ENCODE measurements around the gene ZYX. TPM values are rescaled to one million over a fixed set of nuclear protein-coding genes. Genes with fewer than 3 reads are reported as not detected.

ZYX gene
- total and polyA plus RNA-seq, 2 of the 13 experiments (the other 11 are each of a cell fraction or from before 2014, with no cell fraction given): 9.9 to 13.7 TPM

- TF ChIP-seq ZNF260 (CRISPR knock-in tag; IDR thresholded peaks at IDR 0.05; ENCODE audit: borderline replicate concordance, low read depth) (no peak), ATF2 (CRISPR knock-in tag; IDR thresholded peaks at IDR 0.05) (no peak), THAP7 (CRISPR knock-in tag; IDR thresholded peaks at IDR 0.05) (no peak), ZSCAN20 (CRISPR knock-in tag; IDR thresholded peaks at IDR 0.05; ENCODE audit: borderline replicate concordance) (no peak), DNMT1 (CRISPR knock-in tag; IDR thresholded peaks at IDR 0.05) (0 out of 2 replicates have a peak, but pooled peaks have one; percentile 26), ZNF441 (CRISPR knock-in tag; IDR thresholded peaks at IDR 0.05; ENCODE audit: borderline replicate concordance) (no peak), KDM5A (IDR thresholded peaks at IDR 0.05; ENCODE audit: borderline replicate concordance, low read length) (no peak), ELF3 (CRISPR knock-in tag; IDR thresholded peaks at IDR 0.05) (peak; percentile 68; the same call in 1 of the 2 replicates), TCF12 (IDR thresholded peaks at IDR 0.05) (no peak), TCF12 (CRISPR knock-in tag; IDR thresholded peaks at IDR 0.05) (no peak), ZFP36 (IDR thresholded peaks at IDR 0.05; ENCODE audit: borderline replicate concordance, low read depth, low read length, partially characterized antibody) (no peak), GATAD2A (CRISPR knock-in tag; IDR thresholded peaks at IDR 0.05) (no peak), ZNF609 (CRISPR knock-in tag; IDR thresholded peaks at IDR 0.05; ENCODE audit: borderline replicate concordance) (0 out of 2 replicates have a peak, but pooled peaks have one; percentile 51), HMG20B (CRISPR knock-in tag; conservative IDR thresholded peaks at IDR 0.05) (no peak), KDM3A (CRISPR knock-in tag; IDR thresholded peaks at IDR 0.05; ENCODE audit: low read depth) (no peak), ZNF605 (CRISPR knock-in tag; IDR thresholded peaks at IDR 0.05) (0 out of 2 replicates have a peak, but pooled peaks have one; percentile 39), ZNF337 (CRISPR knock-in tag; IDR thresholded peaks at IDR 0.05; ENCODE audit: borderline replicate concordance, low read depth) (no peak), CEBPG (CRISPR knock-in tag; IDR thresholded peaks at IDR 0.05) (no peak), STAT5B (CRISPR knock-in tag; IDR thresholded peaks at IDR 0.05) (no peak), JUN (CRISPR knock-in tag; IDR thresholded peaks at IDR 0.05) (no peak), ZFP1 (CRISPR knock-in tag; IDR thresholded peaks at IDR 0.05) (no peak), ZNF280B (CRISPR knock-in tag; IDR thresholded peaks at IDR 0.05; ENCODE audit: borderline replicate concordance) (no peak)
Observed at GRCh38 chr7:143391462-143392404, 10.6 kb downstream of the ZYX start (continued).

Data from HepG2 (cell line).